GM12878 (cell line): ENCODE measurements around the gene PELO. TPM values are rescaled to one million over a fixed set of nuclear protein-coding genes. Genes with fewer than 3 reads are reported as not detected.

Experiments used
- ATAC-seq: fragments of 200-7000 bp; cut with Tn5 transposase; 3 replicates; pipeline ENCODE4 v1.9.1; 2020; ENCODE audit warnings: mild to moderate bottlenecking, moderate library complexity
- BruUV-seq: library from RNA; stranded (reverse); fragments of 400-500 nt; replicated peaks from 2 replicates; lab custom pipeline; 2021; lab: Mats Ljungman, UMichigan
- CTCF ChIA-PET: fragments of 300-600 bp; sonication (Branson Sonifier 250); formaldehyde crosslinking; extraction: SDS; loops from one replicate; lab custom pipeline; 2021; ENCODE audit warnings: inconsistent platforms; lab: Yijun Ruan, JAX
- POLR2A ChIA-PET: fragments of 350-600 bp; formaldehyde crosslinking; extraction: SDS; loops from one replicate; lab custom pipeline; 2021; ENCODE audit warnings: inconsistent platforms; lab: Charles Lee
- RAD21 ChIA-PET: fragments of 300-600 bp; sonication (Branson Sonifier 250); formaldehyde crosslinking; loops from one replicate; lab custom pipeline; 2023; ENCODE audit warnings: antibody characterized with exemption; ENCODE audit not compliant: unreplicated experiment; lab: Charles Lee
- SMC1A ChIA-PET: fragments of 300-600 bp; sonication (Branson Sonifier 250); formaldehyde crosslinking; loops from one replicate; lab custom pipeline; 2023; ENCODE audit not compliant: unreplicated experiment, uncharacterized antibody; lab: Charles Lee
- DNase-seq: peaks from one replicate; pipeline ENCODE4 v3.0.0-alpha.2; 2011; ENCODE audit warnings: low read depth, low spot score
- FAIRE-seq: peaks from 3 replicates; lab custom pipeline; 2011; peaks lifted over from hg19 to GRCh38; lab: Jason Lieb, UNC
- H2AFZ ChIP-seq: 2 replicates; pipeline ENCODE4 v1.6.0; 2011; ENCODE audit warnings: low read depth, low read length, control low read depth; ENCODE audit not compliant: control insufficient read depth
- H3K27ac ChIP-seq: 2 replicates; pipeline ENCODE4 v1.5.1; 2011; ENCODE audit warnings: control low read depth; ENCODE audit not compliant: control insufficient read depth, insufficient read depth
- H3K27me3 ChIP-seq, 2 experiments: replicated peaks in 1 of 2; 2 replicates each; pipeline versions ENCODE4 v1.6.0 to v1.6.1; 2011; ENCODE audit warnings: low read length in 1 of 2; ENCODE audit not compliant: control insufficient read depth in 2 of 2, insufficient read depth in 2 of 2
- H3K36me3 ChIP-seq, 2 experiments: 2 replicates each; pipeline ENCODE4 v1.5.1; 2011; ENCODE audit warnings: low read length in 1 of 2; ENCODE audit not compliant: control insufficient read depth in 2 of 2, insufficient read depth in 2 of 2
- H3K4me1 ChIP-seq: 2 replicates; pipeline ENCODE4 v1.6.1; 2011; ENCODE audit warnings: mild to moderate bottlenecking, low read length, moderate library complexity, mixed read lengths; ENCODE audit not compliant: control insufficient read depth, insufficient read depth
- H3K4me2 ChIP-seq: 2 replicates; pipeline ENCODE4 v1.6.0; 2011; ENCODE audit warnings: control low read depth; ENCODE audit not compliant: control insufficient read depth, insufficient read depth
- H3K4me3 ChIP-seq: fragments of 200-600 bp; sonication (generic); 2 replicates; pipeline ENCODE4 v1.5.1; 2016
- H3K79me2 ChIP-seq: 2 replicates; pipeline ENCODE4 v1.6.0; 2011; ENCODE audit warnings: low read length; ENCODE audit not compliant: control insufficient read depth, insufficient read depth
- H3K9ac ChIP-seq: 2 replicates; pipeline ENCODE4 v1.8.0; 2011; ENCODE audit warnings: low read length, control low read depth, mixed read lengths; ENCODE audit not compliant: control insufficient read depth, insufficient read depth
- H3K9me3 ChIP-seq: replicated peaks from 3 replicates; pipeline ENCODE4 v1.5.1; 2011; ENCODE audit warnings: mild to moderate bottlenecking, low read length; ENCODE audit not compliant: control insufficient read depth, insufficient read depth
- H4K20me1 ChIP-seq: 2 replicates; pipeline ENCODE4 v1.6.0; 2011; ENCODE audit not compliant: control insufficient read depth, insufficient read depth
- ATF7 ChIP-seq: fragments of 450-650 bp; IDR thresholded peaks from 2 replicates; pipeline ENCODE4 v1.6.1; 2016; ENCODE audit warnings: low read depth, mild to moderate bottlenecking
- E2F8 ChIP-seq: fragments of 450-650 bp; IDR thresholded peaks from 2 replicates; pipeline ENCODE4 v1.6.1; 2018; ENCODE audit warnings: mild to moderate bottlenecking, low read depth, moderate library complexity; ENCODE audit not compliant: partially characterized antibody
- MTA3 ChIP-seq: IDR thresholded peaks from 2 replicates; pipeline ENCODE4 v1.6.1; 2012; ENCODE audit warnings: low read length, inconsistent platforms, borderline replicate concordance
- NRF1 ChIP-seq: conservative IDR thresholded peaks from 2 replicates; pipeline ENCODE4 v1.6.1; 2011; ENCODE audit warnings: mild to moderate bottlenecking, low read depth, low read length, improper control_type of control experiment
- ZNF687 ChIP-seq: fragments of 450-650 bp; IDR thresholded peaks from 2 replicates; pipeline ENCODE4 v1.6.1; 2017; ENCODE audit warnings: mild to moderate bottlenecking, moderate library complexity
- WGBS: methylation state at CpG from one replicate; pipeline ENCODE4 v1.1.6; 2016; ENCODE audit warnings: low lambda C conversion rate; ENCODE audit not compliant: insufficient replicate concordance, insufficient coverage; ENCODE audit errors: missing lambda C conversion rate; 5-methylcytosine and 5-hydroxymethylcytosine counted together
- in situ Hi-C: fragments of 300-500 bp; cut with MboI; formaldehyde crosslinking; loops from 9 replicates; pipeline ENCODE4 v1.14.3; 2018; ENCODE audit warnings: mixed read lengths
- intact Hi-C: fragments of 100-400 bp; cut with micrococcal nuclease; formaldehyde crosslinking; loops from one replicate; pipeline ENCODE4 v1.14.2; 2022; ENCODE audit not compliant: unreplicated experiment
- polyA plus RNA-seq, 11 experiments: library from polyadenylated mRNA; depleted of rRNA in 4 of 11; unstranded in 6 of 11; stranded (reverse) in 5 of 11; fragments of >200 nt; fragmentation: Nextera tagmentation in 4 of 11; fragmentation: Illumina TruSeq in 1 of 11; extraction: Ambion mirVana in 4 of 11; extraction: Trizol in 1 of 11; gene quantifications; 1 replicate in 1 of 11; 2 replicates in 10 of 11; pipeline versions ENCODE4 v1.2.1 to v1.2.3, GENCODE V29; 2011 to 2016; ENCODE audit warnings: inconsistent platforms in 2 of 11, missing spikeins in 2 of 11, low read depth in 1 of 11
- total RNA-seq, 4 experiments: library from RNA; depleted of rRNA in 3 of 4; stranded (reverse); fragments of >200 nt in 3 of 4; fragmentation: Illumina TruSeq in 1 of 4; extraction: Trizol in 1 of 4; gene quantifications; 2 replicates each; pipeline versions ENCODE4 v1.2.1 to v1.2.3, GENCODE V29; 2013 to 2021
- TF ChIP-seq, protein P1 (sequence below): IDR thresholded peaks from 2 replicates; pipeline ENCODE4 v1.6.1; 2011; ENCODE audit warnings: borderline replicate concordance, low read depth, mild to moderate bottlenecking, moderate library complexity, low read length; ENCODE audit not compliant: insufficient read depth, poor library complexity, severe bottlenecking
- TF ChIP-seq, protein P2 (sequence below): fragments of 150-350 bp; IDR thresholded peaks from 2 replicates; pipeline ENCODE4 v1.6.1; 2014; ENCODE audit warnings: mild to moderate bottlenecking, low read depth, low read length
- TF ChIP-seq, protein P3 (sequence below): IDR thresholded peaks from 2 replicates; pipeline ENCODE4 v1.6.1; 2012; ENCODE audit warnings: improper control_type of control experiment, low read depth, low read length; ENCODE audit not compliant: insufficient replicate concordance

The PELO gene
- total and polyA plus RNA-seq, 10 of the 15 experiments (the other 5 are each of a cell fraction or from before 2014, with no cell fraction given), result 5.6 to 11.9 (median 8.7) TPM

- TF ChIP-seq ZNF687 (no peak), MTA3 (no peak), E2F8 (no peak), NRF1 (no peak), ATF7 (no peak)
- TF ChIP-seq, protein P1, sequence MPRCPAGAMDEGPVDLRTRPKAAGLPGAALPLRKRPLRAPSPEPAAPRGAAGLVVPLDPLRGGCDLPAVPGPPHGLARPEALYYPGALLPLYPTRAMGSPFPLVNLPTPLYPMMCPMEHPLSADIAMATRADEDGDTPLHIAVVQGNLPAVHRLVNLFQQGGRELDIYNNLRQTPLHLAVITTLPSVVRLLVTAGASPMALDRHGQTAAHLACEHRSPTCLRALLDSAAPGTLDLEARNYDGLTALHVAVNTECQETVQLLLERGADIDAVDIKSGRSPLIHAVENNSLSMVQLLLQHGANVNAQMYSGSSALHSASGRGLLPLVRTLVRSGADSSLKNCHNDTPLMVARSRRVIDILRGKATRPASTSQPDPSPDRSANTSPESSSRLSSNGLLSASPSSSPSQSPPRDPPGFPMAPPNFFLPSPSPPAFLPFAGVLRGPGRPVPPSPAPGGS, result no peak
- TF ChIP-seq, protein P2, sequence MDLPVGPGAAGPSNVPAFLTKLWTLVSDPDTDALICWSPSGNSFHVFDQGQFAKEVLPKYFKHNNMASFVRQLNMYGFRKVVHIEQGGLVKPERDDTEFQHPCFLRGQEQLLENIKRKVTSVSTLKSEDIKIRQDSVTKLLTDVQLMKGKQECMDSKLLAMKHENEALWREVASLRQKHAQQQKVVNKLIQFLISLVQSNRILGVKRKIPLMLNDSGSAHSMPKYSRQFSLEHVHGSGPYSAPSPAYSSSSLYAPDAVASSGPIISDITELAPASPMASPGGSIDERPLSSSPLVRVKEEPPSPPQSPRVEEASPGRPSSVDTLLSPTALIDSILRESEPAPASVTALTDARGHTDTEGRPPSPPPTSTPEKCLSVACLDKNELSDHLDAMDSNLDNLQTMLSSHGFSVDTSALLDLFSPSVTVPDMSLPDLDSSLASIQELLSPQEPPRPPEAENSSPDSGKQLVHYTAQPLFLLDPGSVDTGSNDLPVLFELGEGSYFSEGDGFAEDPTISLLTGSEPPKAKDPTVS, result no peak
- TF ChIP-seq, protein P3, sequence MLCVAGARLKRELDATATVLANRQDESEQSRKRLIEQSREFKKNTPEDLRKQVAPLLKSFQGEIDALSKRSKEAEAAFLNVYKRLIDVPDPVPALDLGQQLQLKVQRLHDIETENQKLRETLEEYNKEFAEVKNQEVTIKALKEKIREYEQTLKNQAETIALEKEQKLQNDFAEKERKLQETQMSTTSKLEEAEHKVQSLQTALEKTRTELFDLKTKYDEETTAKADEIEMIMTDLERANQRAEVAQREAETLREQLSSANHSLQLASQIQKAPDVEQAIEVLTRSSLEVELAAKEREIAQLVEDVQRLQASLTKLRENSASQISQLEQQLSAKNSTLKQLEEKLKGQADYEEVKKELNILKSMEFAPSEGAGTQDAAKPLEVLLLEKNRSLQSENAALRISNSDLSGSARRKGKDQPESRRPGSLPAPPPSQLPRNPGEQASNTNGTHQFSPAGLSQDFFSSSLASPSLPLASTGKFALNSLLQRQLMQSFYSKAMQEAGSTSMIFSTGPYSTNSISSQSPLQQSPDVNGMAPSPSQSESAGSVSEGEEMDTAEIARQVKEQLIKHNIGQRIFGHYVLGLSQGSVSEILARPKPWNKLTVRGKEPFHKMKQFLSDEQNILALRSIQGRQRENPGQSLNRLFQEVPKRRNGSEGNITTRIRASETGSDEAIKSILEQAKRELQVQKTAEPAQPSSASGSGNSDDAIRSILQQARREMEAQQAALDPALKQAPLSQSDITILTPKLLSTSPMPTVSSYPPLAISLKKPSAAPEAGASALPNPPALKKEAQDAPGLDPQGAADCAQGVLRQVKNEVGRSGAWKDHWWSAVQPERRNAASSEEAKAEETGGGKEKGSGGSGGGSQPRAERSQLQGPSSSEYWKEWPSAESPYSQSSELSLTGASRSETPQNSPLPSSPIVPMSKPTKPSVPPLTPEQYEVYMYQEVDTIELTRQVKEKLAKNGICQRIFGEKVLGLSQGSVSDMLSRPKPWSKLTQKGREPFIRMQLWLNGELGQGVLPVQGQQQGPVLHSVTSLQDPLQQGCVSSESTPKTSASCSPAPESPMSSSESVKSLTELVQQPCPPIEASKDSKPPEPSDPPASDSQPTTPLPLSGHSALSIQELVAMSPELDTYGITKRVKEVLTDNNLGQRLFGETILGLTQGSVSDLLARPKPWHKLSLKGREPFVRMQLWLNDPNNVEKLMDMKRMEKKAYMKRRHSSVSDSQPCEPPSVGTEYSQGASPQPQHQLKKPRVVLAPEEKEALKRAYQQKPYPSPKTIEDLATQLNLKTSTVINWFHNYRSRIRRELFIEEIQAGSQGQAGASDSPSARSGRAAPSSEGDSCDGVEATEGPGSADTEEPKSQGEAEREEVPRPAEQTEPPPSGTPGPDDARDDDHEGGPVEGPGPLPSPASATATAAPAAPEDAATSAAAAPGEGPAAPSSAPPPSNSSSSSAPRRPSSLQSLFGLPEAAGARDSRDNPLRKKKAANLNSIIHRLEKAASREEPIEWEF, result no peak
- H3K4me1 ChIP-seq, result no peaks in the 10 kb centered on the region
- intact Hi-C loops, result no loop called here
- FAIRE-seq (no peak), ATAC-seq (no peak), DNase-seq (no peak)
- no peak overlapping the region for H3K4me2 ChIP-seq
- BruUV-seq, result no TSS peak
- 92% methylated on average over 1 of the region's 1 CpG for WGBS
- no peaks in the 10 kb centered on the region for H3K36me3 ChIP-seq
- no peak overlapping the region for H2AFZ ChIP-seq
- H3K27ac ChIP-seq, result no peak overlapping the region
- no peaks in the 10 kb centered on the region for H3K27me3 ChIP-seq
- no peaks in the 10 kb centered on the region; the same call in 2 of the 3 replicates for H3K9me3 ChIP-seq
- in situ Hi-C loops, result no loop called here
- H4K20me1 ChIP-seq, result no peaks in the 10 kb centered on the region
- no peak overlapping the region for H3K4me3 ChIP-seq
- CTCF ChIA-PET, result no interaction called here
- no peaks in the 10 kb centered on the region for H3K79me2 ChIP-seq
- POLR2A ChIA-PET, result no interaction called here
- RAD21 ChIA-PET, result no interaction called here
- no peak overlapping the region for H3K9ac ChIP-seq
- SMC1A ChIA-PET, result no interaction called here
Measured at GRCh38 chr5:52824827-52825226, 37.1 kb downstream of the PELO start.
